Measurements from ENCODE around the gene GBA3.

DNA sequence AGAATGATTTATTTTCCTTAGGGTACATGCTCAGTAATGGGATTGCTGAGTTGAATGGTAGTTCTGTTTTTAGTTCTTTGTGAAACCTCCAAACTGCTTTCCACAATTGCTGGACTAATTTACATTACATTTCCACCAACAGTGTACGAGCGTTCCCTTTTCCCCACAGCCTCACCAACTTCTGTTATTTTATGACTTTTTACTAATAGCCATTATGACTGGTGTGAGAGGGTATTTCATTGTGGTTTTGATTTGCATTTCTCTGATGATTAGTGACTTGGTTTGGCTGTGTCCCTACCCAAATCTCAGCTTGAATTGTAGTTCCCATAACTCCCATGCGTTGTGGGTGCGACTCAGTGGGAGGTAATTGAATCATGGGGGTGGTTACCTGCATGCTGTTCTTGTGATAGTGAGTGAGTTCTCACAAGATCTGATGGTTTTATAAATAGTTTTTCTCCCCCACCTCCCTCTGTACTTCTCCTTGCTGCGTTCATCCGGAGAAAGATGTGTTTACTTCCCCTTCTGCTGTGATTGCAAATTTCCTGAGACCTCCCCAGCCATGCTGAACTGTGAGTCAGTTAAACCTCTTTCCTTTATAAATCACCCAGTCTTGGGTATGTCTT lies 95.1 kb downstream of the GBA3 start:
- TF ChIP-seq CTCF (IDR thresholded peaks at IDR 0.05; ENCODE audit: insufficient read depth, low read length, poor library complexity, severe bottlenecking) (no peak), EZH2phosphoT487 (conservative IDR thresholded peaks at IDR 0.05; ENCODE audit: low read length) (no peak)
